Measurements from ENCODE around the gene KCP. TPM values are rescaled to one million over a fixed set of nuclear protein-coding genes. Genes with fewer than 3 reads are reported as not detected.

Gene KCP
- polyA plus RNA-seq, 1 donor = 1.3 TPM

GRCh38 chr7:128849156-128849515 is 61.4 kb downstream of the KCP start:
- Histone ChIP-seq H3K4me1 (ENCODE audit: control insufficient read depth, insufficient read depth, low read length) (peaks cover 8% of the 10 kb centered on the region), H3K9me3 (ENCODE audit: control insufficient read depth, low read depth, low read length) (no peaks in the 10 kb centered on the region), H3K27me3 (ENCODE audit: control insufficient read depth, insufficient read depth, low read length) (no peaks in the 10 kb centered on the region), H3K27ac (ENCODE audit: low read length) (no peak overlapping the region), H3K36me3 (ENCODE audit: control insufficient read depth, insufficient read depth, low read length) (peaks cover 77% of the 10 kb centered on the region), H3K4me3 (ENCODE audit: low read length) (no peak overlapping the region)
- no peak for DNase-seq
- WGBS (ENCODE audit: insufficient coverage, low lambda C conversion rate) = no CpG with 5 or more reads among the region's 16 CpGs

GRCh38 chr7:128848289-128849155 is 62.0 kb downstream of the KCP start:
- no CpG with 5 or more reads among the region's 31 CpGs for WGBS (ENCODE audit: insufficient coverage, low lambda C conversion rate)
- Histone ChIP-seq H3K27me3 (ENCODE audit: control insufficient read depth, insufficient read depth, low read length) (no peaks in the 10 kb centered on the region), H3K9me3 (ENCODE audit: control insufficient read depth, low read depth, low read length) (no peaks in the 10 kb centered on the region), H3K27ac (ENCODE audit: low read length) (no peak overlapping the region), H3K4me3 (ENCODE audit: low read length) (no peak overlapping the region), H3K4me1 (ENCODE audit: control insufficient read depth, insufficient read depth, low read length) (peaks cover 8% of the 10 kb centered on the region), H3K36me3 (ENCODE audit: control insufficient read depth, insufficient read depth, low read length) (peaks cover 76% of the 10 kb centered on the region)
- no peak for DNase-seq

- DNase-seq = no peak
- H3K4me1 ChIP-seq (ENCODE audit: control insufficient read depth, insufficient read depth, low read length) = peaks cover 8% of the 10 kb centered on the region
- H3K36me3 ChIP-seq (ENCODE audit: control insufficient read depth, insufficient read depth, low read length) = peaks cover 77% of the 10 kb centered on the region
- H3K4me3 ChIP-seq (ENCODE audit: low read length) = no peak overlapping the region
- no CpG with 5 or more reads among the region's 17 CpGs for WGBS (ENCODE audit: insufficient coverage, low lambda C conversion rate)
- no peaks in the 10 kb centered on the region for H3K27me3 ChIP-seq (ENCODE audit: control insufficient read depth, insufficient read depth, low read length)
- no peak overlapping the region for H3K27ac ChIP-seq (ENCODE audit: low read length)
- H3K9me3 ChIP-seq (ENCODE audit: control insufficient read depth, low read depth, low read length) = no peaks in the 10 kb centered on the region
Measured at GRCh38 chr7:128847721-128848211, 62.7 kb downstream of the KCP start.

- 75% methylated on average over 5 of the region's 14 CpGs for WGBS (ENCODE audit: insufficient coverage, low lambda C conversion rate)
- peaks cover 76% of the 10 kb centered on the region for H3K36me3 ChIP-seq (ENCODE audit: control insufficient read depth, insufficient read depth, low read length)
- no peak for DNase-seq
Measured at GRCh38 chr7:128846781-128847444, 63.6 kb downstream of the KCP start.

GRCh38 chr7:128845987-128846386 is 64.5 kb downstream of the KCP start:
- DNase-seq = no peak
- H3K27me3 ChIP-seq (ENCODE audit: control insufficient read depth, insufficient read depth, low read length) = no peaks in the 10 kb centered on the region
- no peak overlapping the region for H3K27ac ChIP-seq (ENCODE audit: low read length)
- peaks cover 8% of the 10 kb centered on the region for H3K4me1 ChIP-seq (ENCODE audit: control insufficient read depth, insufficient read depth, low read length)
- no peaks in the 10 kb centered on the region for H3K9me3 ChIP-seq (ENCODE audit: control insufficient read depth, low read depth, low read length)
- no peak overlapping the region for H3K4me3 ChIP-seq (ENCODE audit: low read length)
- peaks cover 73% of the 10 kb centered on the region for H3K36me3 ChIP-seq (ENCODE audit: control insufficient read depth, insufficient read depth, low read length)
- WGBS (ENCODE audit: insufficient coverage, low lambda C conversion rate) = no CpG with 5 or more reads among the region's 19 CpGs

More at GRCh38 chr7:128846781-128847444, 63.6 kb downstream of the KCP start:
- H3K4me1 ChIP-seq (ENCODE audit: control insufficient read depth, insufficient read depth, low read length) = peaks cover 8% of the 10 kb centered on the region
- no peaks in the 10 kb centered on the region for H3K27me3 ChIP-seq (ENCODE audit: control insufficient read depth, insufficient read depth, low read length)
- no peak overlapping the region for H3K4me3 ChIP-seq (ENCODE audit: low read length)
- no peaks in the 10 kb centered on the region for H3K9me3 ChIP-seq (ENCODE audit: control insufficient read depth, low read depth, low read length)
- no peak overlapping the region for H3K27ac ChIP-seq (ENCODE audit: low read length)

- Histone ChIP-seq H3K36me3 (ENCODE audit: control insufficient read depth, insufficient read depth, low read length) (peaks cover 73% of the 10 kb centered on the region), H3K4me3 (ENCODE audit: low read length) (no peak overlapping the region), H3K27me3 (ENCODE audit: control insufficient read depth, insufficient read depth, low read length) (no peaks in the 10 kb centered on the region), H3K4me1 (ENCODE audit: control insufficient read depth, insufficient read depth, low read length) (peaks cover 7% of the 10 kb centered on the region), H3K9me3 (ENCODE audit: control insufficient read depth, low read depth, low read length) (no peaks in the 10 kb centered on the region), H3K27ac (ENCODE audit: low read length) (no peak overlapping the region)
- no CpG with 5 or more reads among the region's 5 CpGs for WGBS (ENCODE audit: insufficient coverage, low lambda C conversion rate)
- no peak for DNase-seq
Measured at GRCh38 chr7:128845475-128845874, 65.0 kb downstream of the KCP start.

- DNase-seq = no peak
- Histone ChIP-seq H3K36me3 (ENCODE audit: control insufficient read depth, insufficient read depth, low read length) (peaks cover 72% of the 10 kb centered on the region), H3K4me3 (ENCODE audit: low read length) (no peak overlapping the region), H3K4me1 (ENCODE audit: control insufficient read depth, insufficient read depth, low read length) (peaks cover 2% of the 10 kb centered on the region), H3K27ac (ENCODE audit: low read length) (no peak overlapping the region), H3K9me3 (ENCODE audit: control insufficient read depth, low read depth, low read length) (no peaks in the 10 kb centered on the region), H3K27me3 (ENCODE audit: control insufficient read depth, insufficient read depth, low read length) (no peaks in the 10 kb centered on the region)
- no CpG with 5 or more reads among the region's 25 CpGs for WGBS (ENCODE audit: insufficient coverage, low lambda C conversion rate)
Measured at GRCh38 chr7:128844777-128845311, 65.7 kb downstream of the KCP start.

- no CpG with 5 or more reads among the region's 17 CpGs for WGBS (ENCODE audit: insufficient coverage, low lambda C conversion rate)
- no peaks in the 10 kb centered on the region for H3K9me3 ChIP-seq (ENCODE audit: control insufficient read depth, low read depth, low read length)
Measured at GRCh38 chr7:128843938-128844621, 66.4 kb downstream of the KCP start.

GRCh38 chr7:128842674-128843641 is 67.6 kb downstream of the KCP start:
- H3K9me3 ChIP-seq (ENCODE audit: control insufficient read depth, low read depth, low read length) = no peaks in the 10 kb centered on the region
- H3K4me3 ChIP-seq (ENCODE audit: low read length) = no peak overlapping the region
- no CpG with 5 or more reads among the region's 38 CpGs for WGBS (ENCODE audit: insufficient coverage, low lambda C conversion rate)
- DNase-seq = no peak
- no peaks in the 10 kb centered on the region for H3K27me3 ChIP-seq (ENCODE audit: control insufficient read depth, insufficient read depth, low read length)
- peaks cover 76% of the 10 kb centered on the region for H3K36me3 ChIP-seq (ENCODE audit: control insufficient read depth, insufficient read depth, low read length)
- H3K4me1 ChIP-seq (ENCODE audit: control insufficient read depth, insufficient read depth, low read length) = no peaks in the 10 kb centered on the region
- H3K27ac ChIP-seq (ENCODE audit: low read length) = no peak overlapping the region

More at GRCh38 chr7:128843938-128844621, 66.4 kb downstream of the KCP start:
- Histone ChIP-seq H3K36me3 (ENCODE audit: control insufficient read depth, insufficient read depth, low read length) (peaks cover 72% of the 10 kb centered on the region), H3K4me3 (ENCODE audit: low read length) (no peak overlapping the region), H3K27me3 (ENCODE audit: control insufficient read depth, insufficient read depth, low read length) (no peaks in the 10 kb centered on the region), H3K4me1 (ENCODE audit: control insufficient read depth, insufficient read depth, low read length) (no peaks in the 10 kb centered on the region), H3K27ac (ENCODE audit: low read length) (no peak overlapping the region)
- DNase-seq = peak in 1 of 2 donors; percentile 29

Measured in large intestine (tissue), 3 donors.